ENCODE data around the gene MUC5B.

MUC5B gene

GRCh38 chr11:1295591-1295990 is 72.7 kb downstream of the MUC5B start:
- H3K27ac ChIP-seq (replicated peaks) = no peak overlapping the region
- DNase-seq (ENCODE audit: low read depth in 1 of 2, low spot score in 1 of 2) = no peak
- H3K4me3 ChIP-seq (replicated peaks; ENCODE audit: insufficient read depth, low read length) = no peak overlapping the region
- no peaks in the 10 kb centered on the region for H3K27me3 ChIP-seq (ENCODE audit: insufficient read depth, poor library complexity, severe bottlenecking)
- TF ChIP-seq, protein P1, sequence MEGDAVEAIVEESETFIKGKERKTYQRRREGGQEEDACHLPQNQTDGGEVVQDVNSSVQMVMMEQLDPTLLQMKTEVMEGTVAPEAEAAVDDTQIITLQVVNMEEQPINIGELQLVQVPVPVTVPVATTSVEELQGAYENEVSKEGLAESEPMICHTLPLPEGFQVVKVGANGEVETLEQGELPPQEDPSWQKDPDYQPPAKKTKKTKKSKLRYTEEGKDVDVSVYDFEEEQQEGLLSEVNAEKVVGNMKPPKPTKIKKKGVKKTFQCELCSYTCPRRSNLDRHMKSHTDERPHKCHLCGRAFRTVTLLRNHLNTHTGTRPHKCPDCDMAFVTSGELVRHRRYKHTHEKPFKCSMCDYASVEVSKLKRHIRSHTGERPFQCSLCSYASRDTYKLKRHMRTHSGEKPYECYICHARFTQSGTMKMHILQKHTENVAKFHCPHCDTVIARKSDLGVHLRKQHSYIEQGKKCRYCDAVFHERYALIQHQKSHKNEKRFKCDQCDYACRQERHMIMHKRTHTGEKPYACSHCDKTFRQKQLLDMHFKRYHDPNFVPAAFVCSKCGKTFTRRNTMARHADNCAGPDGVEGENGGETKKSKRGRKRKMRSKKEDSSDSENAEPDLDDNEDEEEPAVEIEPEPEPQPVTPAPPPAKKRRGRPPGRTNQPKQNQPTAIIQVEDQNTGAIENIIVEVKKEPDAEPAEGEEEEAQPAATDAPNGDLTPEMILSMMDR (IDR thresholded peaks at IDR 0.05; ENCODE audit: insufficient read depth, low read length) = no peak
- TF ChIP-seq SPI1 (IDR thresholded peaks at IDR 0.05; ENCODE audit: borderline replicate concordance, low read depth) = no peak
- TF ChIP-seq, protein P2, sequence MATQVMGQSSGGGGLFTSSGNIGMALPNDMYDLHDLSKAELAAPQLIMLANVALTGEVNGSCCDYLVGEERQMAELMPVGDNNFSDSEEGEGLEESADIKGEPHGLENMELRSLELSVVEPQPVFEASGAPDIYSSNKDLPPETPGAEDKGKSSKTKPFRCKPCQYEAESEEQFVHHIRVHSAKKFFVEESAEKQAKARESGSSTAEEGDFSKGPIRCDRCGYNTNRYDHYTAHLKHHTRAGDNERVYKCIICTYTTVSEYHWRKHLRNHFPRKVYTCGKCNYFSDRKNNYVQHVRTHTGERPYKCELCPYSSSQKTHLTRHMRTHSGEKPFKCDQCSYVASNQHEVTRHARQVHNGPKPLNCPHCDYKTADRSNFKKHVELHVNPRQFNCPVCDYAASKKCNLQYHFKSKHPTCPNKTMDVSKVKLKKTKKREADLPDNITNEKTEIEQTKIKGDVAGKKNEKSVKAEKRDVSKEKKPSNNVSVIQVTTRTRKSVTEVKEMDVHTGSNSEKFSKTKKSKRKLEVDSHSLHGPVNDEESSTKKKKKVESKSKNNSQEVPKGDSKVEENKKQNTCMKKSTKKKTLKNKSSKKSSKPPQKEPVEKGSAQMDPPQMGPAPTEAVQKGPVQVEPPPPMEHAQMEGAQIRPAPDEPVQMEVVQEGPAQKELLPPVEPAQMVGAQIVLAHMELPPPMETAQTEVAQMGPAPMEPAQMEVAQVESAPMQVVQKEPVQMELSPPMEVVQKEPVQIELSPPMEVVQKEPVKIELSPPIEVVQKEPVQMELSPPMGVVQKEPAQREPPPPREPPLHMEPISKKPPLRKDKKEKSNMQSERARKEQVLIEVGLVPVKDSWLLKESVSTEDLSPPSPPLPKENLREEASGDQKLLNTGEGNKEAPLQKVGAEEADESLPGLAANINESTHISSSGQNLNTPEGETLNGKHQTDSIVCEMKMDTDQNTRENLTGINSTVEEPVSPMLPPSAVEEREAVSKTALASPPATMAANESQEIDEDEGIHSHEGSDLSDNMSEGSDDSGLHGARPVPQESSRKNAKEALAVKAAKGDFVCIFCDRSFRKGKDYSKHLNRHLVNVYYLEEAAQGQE (IDR thresholded peaks at IDR 0.05; ENCODE audit: insufficient replicate concordance, low read depth) = no peak
- TF ChIP-seq GABPA (IDR thresholded peaks at IDR 0.05; ENCODE audit: low read depth) = no peak
- no peak for TF ChIP-seq POLR2AphosphoS5 (IDR thresholded peaks at IDR 0.05; ENCODE audit: low read depth)

- Histone ChIP-seq H3K27ac (replicated peaks) (no peak overlapping the region), H3K27me3 (ENCODE audit: insufficient read depth, poor library complexity, severe bottlenecking) (no peaks in the 10 kb centered on the region), H3K4me3 (replicated peaks; ENCODE audit: insufficient read depth, low read length) (no peak overlapping the region)
- no peak for DNase-seq (ENCODE audit: low read depth in 1 of 2, low spot score in 1 of 2)
- TF ChIP-seq GABPA (IDR thresholded peaks at IDR 0.05; ENCODE audit: low read depth) (no peak), SPI1 (IDR thresholded peaks at IDR 0.05; ENCODE audit: borderline replicate concordance, low read depth) (no peak), POLR2AphosphoS5 (IDR thresholded peaks at IDR 0.05; ENCODE audit: low read depth) (no peak)
- TF ChIP-seq, protein P1 (IDR thresholded peaks at IDR 0.05; ENCODE audit: insufficient read depth, low read length) = no peak
- TF ChIP-seq, protein P2 (IDR thresholded peaks at IDR 0.05; ENCODE audit: insufficient replicate concordance, low read depth) = no peak
Measured at GRCh38 chr11:1296287-1296686, 73.4 kb downstream of the MUC5B start.

- TF ChIP-seq SPI1 (IDR thresholded peaks at IDR 0.05; ENCODE audit: borderline replicate concordance, low read depth) (no peak), GABPA (IDR thresholded peaks at IDR 0.05; ENCODE audit: low read depth) (no peak), POLR2AphosphoS5 (IDR thresholded peaks at IDR 0.05; ENCODE audit: low read depth) (no peak)
- TF ChIP-seq, protein P2 (IDR thresholded peaks at IDR 0.05; ENCODE audit: insufficient replicate concordance, low read depth) = no peak
- TF ChIP-seq, protein P1 (IDR thresholded peaks at IDR 0.05; ENCODE audit: insufficient read depth, low read length) = no peak
- no peaks in the 10 kb centered on the region for H3K27me3 ChIP-seq (ENCODE audit: insufficient read depth, poor library complexity, severe bottlenecking)
- no peak overlapping the region for H3K27ac ChIP-seq (replicated peaks)
- H3K4me3 ChIP-seq (replicated peaks; ENCODE audit: insufficient read depth, low read length) = no peak overlapping the region
- no peak for DNase-seq (ENCODE audit: low read depth in 1 of 2, low spot score in 1 of 2)
Measured at GRCh38 chr11:1297011-1297575, 74.2 kb downstream of the MUC5B start.
